Lower lobe of right lung (tissue), 2 donors: ENCODE data around the gene GSG1L. TPM values are rescaled to one million over a fixed set of nuclear protein-coding genes. Genes with fewer than 3 reads are reported as not detected.

Experiments used
- ATAC-seq, 2 donors: fragments of 200-7000 bp; cut with Tn5 transposase; one replicate each; pipeline ENCODE4 v1.9.1; 2020 to 2022; ENCODE audit warnings: mild to moderate bottlenecking in 2 of 2, moderate library complexity in 2 of 2
- DNase-seq: peaks from one replicate; pipeline ENCODE4 v3.0.0-alpha.2; 2020
- H3K27ac ChIP-seq: fragments of 200-600 bp; one replicate; pipeline ENCODE4 v1.8.0; 2022
- H3K27me3 ChIP-seq: fragments of 200-600 bp; one replicate; pipeline ENCODE4 v1.8.0; 2022; ENCODE audit warnings: low read depth
- H3K36me3 ChIP-seq: fragments of 200-600 bp; one replicate; pipeline ENCODE4 v1.8.0; 2022; ENCODE audit warnings: mild to moderate bottlenecking
- H3K4me1 ChIP-seq: fragments of 200-600 bp; one replicate; pipeline ENCODE4 v1.8.0; 2022
- H3K4me3 ChIP-seq: fragments of 200-600 bp; one replicate; pipeline ENCODE4 v1.8.0; 2022; ENCODE audit warnings: mild to moderate bottlenecking
- H3K9me3 ChIP-seq: fragments of 200-600 bp; one replicate; pipeline ENCODE4 v1.8.0; 2022
- CTCF ChIP-seq: fragments of 200-600 bp; IDR thresholded peaks from one replicate; pipeline ENCODE4 v1.8.0; 2022; ENCODE audit warnings: antibody characterized with exemption, mild to moderate bottlenecking
- intact Hi-C: fragments of 100-400 bp; cut with DNase I; formaldehyde crosslinking; loops from one replicate; pipeline ENCODE4 v1.11.0; 2022
- total RNA-seq: library from RNA; stranded (reverse); fragmentation: NEBNext Ultra II Directional; extraction: Animal tissue kit (Norgen Biotek cat#: 25700); gene quantifications from one replicate; pipeline ENCODE4 v1.2.1, GENCODE V29; 2021
- donor health status: DM: no; HTN: yes; CAD: no; lungs with severe emphysema.

GSG1L gene
- total RNA-seq, 1 donor from 2014 or later: 0.30 TPM

- H3K27ac ChIP-seq: no peak overlapping the region
- peak; percentile 24 for DNase-seq
- intact Hi-C loops: no loop called here
- no peak overlapping the region for H3K4me3 ChIP-seq
- no peaks in the 10 kb centered on the region for H3K27me3 ChIP-seq
- H3K36me3 ChIP-seq: peaks cover 74% of the 10 kb centered on the region
- H3K9me3 ChIP-seq: no peaks in the 10 kb centered on the region
- no peak for ATAC-seq
- TF ChIP-seq CTCF: no peak
- no peaks in the 10 kb centered on the region for H3K4me1 ChIP-seq
Observed at GRCh38 chr16:27769561-27770255, 293.8 kb downstream of the GSG1L start.

GRCh38 chr16:27768651-27769272 lies 294.8 kb downstream of the GSG1L start:
- Histone ChIP-seq H3K9me3 (no peaks in the 10 kb centered on the region), H3K27ac (no peak overlapping the region), H3K36me3 (peaks cover 72% of the 10 kb centered on the region), H3K4me3 (no peak overlapping the region), H3K27me3 (no peaks in the 10 kb centered on the region), H3K4me1 (no peaks in the 10 kb centered on the region)
- DNase-seq (no peak), ATAC-seq (no peak)
- no peak for TF ChIP-seq CTCF
- intact Hi-C loops: no loop called here

GRCh38 chr16:27767971-27768591 lies 295.4 kb downstream of the GSG1L start:
- H3K27me3 ChIP-seq: no peaks in the 10 kb centered on the region
- no peak overlapping the region for H3K27ac ChIP-seq
- H3K36me3 ChIP-seq: peaks cover 68% of the 10 kb centered on the region
- DNase-seq: no peak
- intact Hi-C loops: no loop called here
- H3K4me3 ChIP-seq: no peak overlapping the region
- no peak for TF ChIP-seq CTCF
- no peaks in the 10 kb centered on the region for H3K4me1 ChIP-seq
- H3K9me3 ChIP-seq: no peaks in the 10 kb centered on the region
- no peak for ATAC-seq

GRCh38 chr16:27767081-27767480 lies 296.4 kb downstream of the GSG1L start:
- no peak for TF ChIP-seq CTCF
- H3K4me3 ChIP-seq: no peak overlapping the region
- peaks cover 65% of the 10 kb centered on the region for H3K36me3 ChIP-seq
- H3K27ac ChIP-seq: no peak overlapping the region
- ATAC-seq (no peak), DNase-seq (peak; percentile 20)
- H3K27me3 ChIP-seq: no peaks in the 10 kb centered on the region
- intact Hi-C loops: no loop called here
- no peaks in the 10 kb centered on the region for H3K9me3 ChIP-seq
- no peaks in the 10 kb centered on the region for H3K4me1 ChIP-seq

- ATAC-seq (no peak), DNase-seq (peak; percentile 28)
- no peak for TF ChIP-seq CTCF
- Histone ChIP-seq H3K36me3 (peaks cover 66% of the 10 kb centered on the region), H3K27me3 (no peaks in the 10 kb centered on the region), H3K27ac (no peak overlapping the region), H3K4me3 (no peak overlapping the region), H3K4me1 (no peaks in the 10 kb centered on the region), H3K9me3 (no peaks in the 10 kb centered on the region)
- intact Hi-C loops: no loop called here
Observed at GRCh38 chr16:27766236-27766925, 297.1 kb downstream of the GSG1L start.
